GM12892 (cell line): ENCODE results near the gene MATCAP1. TPM values are rescaled to one million over a fixed set of nuclear protein-coding genes. Genes with fewer than 3 reads are reported as not detected.
A peak's percentile ranks its signal among the peaks of the same experiment; 100 is the strongest.

Experiments used
- DNase-seq: peaks from one replicate; pipeline ENCODE4 v3.0.0; 2011; ENCODE audit not compliant: insufficient read length
- FAIRE-seq: peaks from 2 replicates; lab custom pipeline; 2011; peaks lifted over from hg19 to GRCh38; lab: Jason Lieb, UNC
- POLR2A ChIP-seq: IDR thresholded peaks from 2 replicates; pipeline ENCODE4 v1.6.1; 2011; ENCODE audit warnings: low read depth, low read length, control low read depth
- POLR2AphosphoS5 ChIP-seq: IDR thresholded peaks from 2 replicates; pipeline ENCODE4 v1.6.1; 2011; ENCODE audit warnings: low read depth, low read length, control low read depth
- TAF1 ChIP-seq: IDR thresholded peaks from 2 replicates; pipeline ENCODE4 v1.6.1; 2011; ENCODE audit warnings: low read depth, mild to moderate bottlenecking, control low read depth, low read length, borderline replicate concordance
- polyA plus RNA-seq: library from polyadenylated mRNA; unstranded; fragments of >200 nt; gene quantifications from one replicate; pipeline ENCODE4 v1.2.1, GENCODE V29; 2012; ENCODE audit warnings: missing spikeins, inconsistent platforms; ENCODE audit not compliant: missing spikeins

The MATCAP1 gene
- polyA plus RNA-seq: 25.5 TPM

- peak; percentile 100 for DNase-seq
- 0 out of 2 replicates have a peak, but pooled peaks have one; percentile 17 for TF ChIP-seq TAF1
- TF ChIP-seq POLR2A: no peak; the same call in 1 of the 2 replicates
- FAIRE-seq: peak; percentile 99
Measured at GRCh38 chr16:67183627-67184452, at the start of gene MATCAP1. Gene MATCAP1 (minus strand): TSS chr16:67183963. CDS start chr16:67180610, 3,353 bp downstream.

GRCh38 chr16:67230809-67231660 lies 47.3 kb upstream of the MATCAP1 start:
- TF ChIP-seq TAF1: no peak
- TF ChIP-seq POLR2A: peak; percentile 46; the same call in 1 of the 2 replicates
- no peak for TF ChIP-seq POLR2AphosphoS5
- no peak for DNase-seq
- FAIRE-seq: no peak

- DNase-seq: no peak
- no peak for FAIRE-seq
- TF ChIP-seq POLR2A: peak; percentile 35; the same call in 1 of the 2 replicates
- peak; percentile 65; the same call in 1 of the 2 replicates for TF ChIP-seq POLR2AphosphoS5
- no peak for TF ChIP-seq TAF1
Measured at GRCh38 chr16:67229906-67230808, 46.4 kb upstream of the MATCAP1 start.

- no peak for DNase-seq
- no peak for FAIRE-seq
- no peak for TF ChIP-seq TAF1
- no peak for TF ChIP-seq POLR2AphosphoS5
- TF ChIP-seq POLR2A: no peak
Measured at GRCh38 chr16:67228905-67229304, 45.1 kb upstream of the MATCAP1 start.

- TF ChIP-seq POLR2AphosphoS5: 0 out of 2 replicates have a peak, but pooled peaks have one; percentile 17
- no peak for TF ChIP-seq POLR2A
- TF ChIP-seq TAF1: no peak
- FAIRE-seq: no peak
Measured at GRCh38 chr16:67228034-67228785, 44.4 kb upstream of the MATCAP1 start.

GRCh38 chr16:67227567-67227921 lies 43.8 kb upstream of the MATCAP1 start:
- FAIRE-seq: no peak
- no peak for TF ChIP-seq TAF1
- no peak for TF ChIP-seq POLR2A
- no peak for TF ChIP-seq POLR2AphosphoS5
- DNase-seq: no peak

More at GRCh38 chr16:67228034-67228785, 44.4 kb upstream of the MATCAP1 start:
- no peak for DNase-seq

GRCh38 chr16:67226804-67227566 lies 43.2 kb upstream of the MATCAP1 start, which contains the start of gene TMEM208:
Gene TMEM208 (plus strand): TSS chr16:67227130. CDS start chr16:67227219, 89 bp downstream.
- FAIRE-seq: peak; percentile 98
- peak; percentile 97 for DNase-seq
- TF ChIP-seq POLR2AphosphoS5 (peak; percentile 87), TAF1 (peak; percentile 67; the same call in 1 of the 2 replicates), POLR2A (peak; percentile 78)

- TF ChIP-seq POLR2A: no peak
- no peak for TF ChIP-seq TAF1
- no peak for TF ChIP-seq POLR2AphosphoS5
- DNase-seq: no peak
- no peak for FAIRE-seq
Measured at GRCh38 chr16:67226295-67226803, 42.6 kb upstream of the MATCAP1 start.

GRCh38 chr16:67223992-67224391 lies 40.2 kb upstream of the MATCAP1 start:
- FAIRE-seq (no peak), DNase-seq (no peak)
- TF ChIP-seq POLR2A: no peak
